H1 (cell line): ENCODE measurements around the gene MINDY3. TPM values are rescaled to one million over a fixed set of nuclear protein-coding genes. Genes with fewer than 3 reads are reported as not detected.

Source experiments
- CTCF ChIA-PET: fragments of 300-600 bp; sonication (Branson Sonifier 250); formaldehyde crosslinking; loops from one replicate; lab custom pipeline; 2021; ENCODE audit not compliant: partially characterized antibody; lab: Charles Lee
- POLR2A ChIA-PET: fragments of 300-600 bp; sonication (Branson Sonifier 250); formaldehyde crosslinking; loops from one replicate; lab custom pipeline; 2021; ENCODE audit warnings: inconsistent platforms; ENCODE audit not compliant: partially characterized antibody; lab: Charles Lee
- DNase-seq, 2 experiments: peaks; one replicate each; pipeline versions ENCODE4 v3.0.0 to v3.0.0-alpha.2; 2010 to 2022; ENCODE audit warnings: low spot score in 2 of 2, low read depth in 1 of 2, mixed read lengths in 1 of 2
- FAIRE-seq: peaks from 2 replicates; lab custom pipeline; 2011; peaks lifted over from hg19 to GRCh38; lab: Jason Lieb, UNC
- H2AFZ ChIP-seq: 2 replicates; pipeline ENCODE4 v1.8.1; 2012; ENCODE audit warnings: low read length, inconsistent platforms
- H2AK5ac ChIP-seq: 2 replicates; pipeline ENCODE4 v1.6.1; 2013; ENCODE audit warnings: low read depth, low read length
- H2BK120ac ChIP-seq: replicated peaks from 2 replicates; pipeline ENCODE3; 2013; ENCODE audit warnings: low read depth, low read length, inconsistent platforms
- H2BK12ac ChIP-seq: 2 replicates; pipeline ENCODE4 v1.6.1; 2013; ENCODE audit warnings: low read depth, low read length
- H2BK15ac ChIP-seq: 2 replicates; pipeline ENCODE4 v1.6.1; 2013; ENCODE audit warnings: low read length
- H2BK20ac ChIP-seq: 2 replicates; pipeline ENCODE4 v1.6.1; 2013; ENCODE audit warnings: low read length
- H2BK5ac ChIP-seq: 2 replicates; pipeline ENCODE4 v1.6.1; 2013; ENCODE audit warnings: low read depth, low read length
- H3K14ac ChIP-seq: 2 replicates; pipeline ENCODE4 v1.6.1; 2013; ENCODE audit warnings: inconsistent platforms; ENCODE audit not compliant: insufficient read length
- H3K18ac ChIP-seq: 2 replicates; pipeline ENCODE4 v1.6.1; 2013; ENCODE audit warnings: low read length; ENCODE audit errors: extremely low read depth
- H3K23ac ChIP-seq: 2 replicates; pipeline ENCODE4 v1.6.1; 2013; ENCODE audit warnings: inconsistent platforms; ENCODE audit not compliant: insufficient read length
- H3K23me2 ChIP-seq: 2 replicates; pipeline ENCODE4 v1.6.1; 2013; ENCODE audit warnings: low read depth, low read length
- H3K27ac ChIP-seq: 2 replicates; pipeline ENCODE4 v1.6.1; 2011; ENCODE audit warnings: low read depth, low read length, inconsistent platforms
- H3K27me3 ChIP-seq, 4 experiments: replicated peaks in 1 of 4; 1 replicate in 1 of 4; 2 replicates in 3 of 4; pipeline versions ENCODE4 v1.6.1 to v1.8.1; 2011 to 2013; ENCODE audit warnings: low read length in 3 of 4, mild to moderate bottlenecking in 3 of 4, inconsistent platforms in 2 of 4, mixed read lengths in 2 of 4, moderate library complexity in 1 of 4; ENCODE audit not compliant: control insufficient read depth in 3 of 4, insufficient read depth in 3 of 4; ENCODE audit errors: extremely low read depth in 1 of 4
- H3K36me3 ChIP-seq, 4 experiments: 2 replicates each; pipeline versions ENCODE4 v1.6.1 to v1.8.1; 2011 to 2013; ENCODE audit warnings: mild to moderate bottlenecking in 4 of 4, low read length in 3 of 4, moderate library complexity in 2 of 4, control low read depth in 1 of 4, inconsistent platforms in 1 of 4; ENCODE audit not compliant: insufficient read depth in 4 of 4, control insufficient read depth in 2 of 4
- H3K4ac ChIP-seq: replicated peaks from 2 replicates; pipeline ENCODE3; 2013; ENCODE audit warnings: low read length, low read depth, mixed read lengths, inconsistent platforms; ENCODE audit not compliant: insufficient read length
- H3K4me1 ChIP-seq, 4 experiments: replicated peaks in 1 of 4; 1 replicate in 1 of 4; 2 replicates in 3 of 4; pipeline versions ENCODE4 v1.6.1 to v1.8.1; 2011 to 2013; ENCODE audit warnings: low read length in 3 of 4, inconsistent platforms in 2 of 4, mixed read lengths in 1 of 4; ENCODE audit not compliant: insufficient read depth in 4 of 4, control insufficient read depth in 3 of 4
- H3K4me2 ChIP-seq, 2 experiments: 2 replicates each; pipeline versions ENCODE4 v1.6.1 to v1.8.1; 2011 to 2013; ENCODE audit warnings: low read depth in 2 of 2, low read length in 2 of 2, control low read depth in 1 of 2, inconsistent platforms in 1 of 2, mild to moderate bottlenecking in 1 of 2; ENCODE audit not compliant: insufficient read depth in 1 of 2
- H3K4me3 ChIP-seq, 4 experiments: fragments of 200-600, 300-600 bp in 1 of 4; sonication (generic), shearing (Covaris generic), sonication (Bioruptor Twin) in 1 of 4; 2 replicates each; pipeline versions ENCODE4 v1.5.1 to v1.8.1; 2011 to 2016; ENCODE audit warnings: low read length in 4 of 4, low read depth in 3 of 4, control low read depth in 2 of 4, inconsistent platforms in 2 of 4, mild to moderate bottlenecking in 2 of 4, mixed read lengths in 1 of 4, moderate library complexity in 1 of 4; ENCODE audit not compliant: insufficient read depth in 2 of 4; ENCODE audit errors: extremely low read depth in 1 of 4
- H3K56ac ChIP-seq: replicated peaks from 2 replicates; pipeline ENCODE3; 2013; ENCODE audit warnings: low read depth, mild to moderate bottlenecking, mixed read lengths, low read length, inconsistent platforms; ENCODE audit not compliant: insufficient read length
- H3K79me1 ChIP-seq: 2 replicates; pipeline ENCODE4 v1.6.1; 2013; ENCODE audit warnings: low read depth, low read length, control low read depth
- H3K79me2 ChIP-seq, 2 experiments: 2 replicates each; pipeline versions ENCODE4 v1.6.1 to v1.8.1; 2012 to 2013; ENCODE audit warnings: low read length in 2 of 2, mild to moderate bottlenecking in 2 of 2, inconsistent platforms in 1 of 2; ENCODE audit not compliant: insufficient read depth in 2 of 2, control insufficient read depth in 1 of 2
- H3K9ac ChIP-seq, 4 experiments: replicated peaks in 1 of 4; 1 replicate in 1 of 4; 2 replicates in 3 of 4; pipeline versions ENCODE4 v1.6.1 to v1.8.1; 2011 to 2013; ENCODE audit warnings: low read depth in 3 of 4, low read length in 3 of 4, control low read depth in 2 of 4, mild to moderate bottlenecking in 2 of 4, moderate library complexity in 2 of 4, inconsistent platforms in 1 of 4; ENCODE audit errors: extremely low read depth in 1 of 4
- H3K9me3 ChIP-seq, 2 experiments: 2 replicates each; pipeline versions ENCODE4 v1.6.1 to v1.8.1; 2012 to 2013; ENCODE audit warnings: mild to moderate bottlenecking in 2 of 2, moderate library complexity in 2 of 2, control low read depth in 1 of 2, inconsistent platforms in 1 of 2, low read depth in 1 of 2, low read length in 1 of 2, mixed read lengths in 1 of 2; ENCODE audit not compliant: insufficient read depth in 2 of 2
- H4K20me1 ChIP-seq, 2 experiments: replicated peaks in 1 of 2; 2 replicates each; pipeline versions ENCODE3 to v1.8.1; 2011 to 2013; ENCODE audit warnings: inconsistent platforms in 2 of 2, low read length in 2 of 2, mild to moderate bottlenecking in 1 of 2; ENCODE audit not compliant: insufficient read depth in 2 of 2, control insufficient read depth in 1 of 2
- H4K5ac ChIP-seq: 2 replicates; pipeline ENCODE4 v1.6.1; 2013; ENCODE audit warnings: low read length, low read depth, mixed read lengths, inconsistent platforms; ENCODE audit not compliant: insufficient read length
- H4K8ac ChIP-seq: 2 replicates; pipeline ENCODE4 v1.8.0; 2013; ENCODE audit warnings: mild to moderate bottlenecking, moderate library complexity, low read length, inconsistent platforms; ENCODE audit not compliant: insufficient read depth; ENCODE audit errors: extremely low read depth
- H4K91ac ChIP-seq: replicated peaks from 2 replicates; pipeline ENCODE3; 2013; ENCODE audit warnings: low read length, mixed read lengths, inconsistent platforms; ENCODE audit not compliant: insufficient read length
- ASH2L ChIP-seq: fragments of 200-600, 300-600 bp; sonication (generic); IDR thresholded peaks from one replicate; pipeline ENCODE4 v1.7.1; 2017; ENCODE audit warnings: low read length
- BRCA1 ChIP-seq: IDR thresholded peaks from 2 replicates; pipeline ENCODE4 v1.6.1; 2012; ENCODE audit warnings: low read depth, low read length, improper control_type of control experiment
- CTCF ChIP-seq, 3 experiments: IDR thresholded peaks; 1 replicate in 2 of 3; 2 replicates in 1 of 3; pipeline versions ENCODE4 v1.5.1 to v1.6.1; 2011; ENCODE audit warnings: low read length in 3 of 3, mild to moderate bottlenecking in 3 of 3, inconsistent platforms in 2 of 3, low read depth in 1 of 3, moderate library complexity in 1 of 3; ENCODE audit not compliant: insufficient read depth in 1 of 3; ENCODE audit errors: control extremely low read depth in 1 of 3
- EZH2 ChIP-seq: fragments of 200-600 bp; sonication (generic); IDR thresholded peaks from 2 replicates; pipeline ENCODE4 v1.7.1; 2012; ENCODE audit warnings: low read depth, mild to moderate bottlenecking, moderate library complexity, low read length, inconsistent platforms; ENCODE audit not compliant: severe bottlenecking
- HDAC2 ChIP-seq, 2 experiments: fragments of 300-600 bp in 1 of 2; sonication (generic) in 1 of 2; IDR thresholded peaks; 2 replicates each; pipeline ENCODE4 v1.6.1; 2011 to 2012; ENCODE audit warnings: low read depth in 2 of 2, low read length in 2 of 2, mild to moderate bottlenecking in 2 of 2, moderate library complexity in 2 of 2, borderline replicate concordance in 1 of 2, inconsistent platforms in 1 of 2
- NRF1 ChIP-seq: IDR thresholded peaks from 2 replicates; pipeline ENCODE4 v1.6.1; 2011; ENCODE audit warnings: mild to moderate bottlenecking, low read depth, low read length, improper control_type of control experiment
- POLR2A ChIP-seq, 2 experiments: IDR thresholded peaks; 1 replicate in 1 of 2; 2 replicates in 1 of 2; pipeline ENCODE4 v1.6.1; 2011; ENCODE audit warnings: low read depth in 2 of 2, low read length in 2 of 2, mild to moderate bottlenecking in 2 of 2; ENCODE audit errors: control extremely low read depth in 1 of 2
- RAD21 ChIP-seq, 2 experiments: IDR thresholded peaks in 1 of 2; conservative IDR thresholded peaks in 1 of 2; 2 replicates each; pipeline ENCODE4 v1.6.1; 2011; ENCODE audit warnings: low read depth in 2 of 2, low read length in 2 of 2, improper control_type of control experiment in 1 of 2, inconsistent platforms in 1 of 2, mild to moderate bottlenecking in 1 of 2, moderate library complexity in 1 of 2
- RFX5 ChIP-seq: IDR thresholded peaks from 2 replicates; pipeline ENCODE4 v1.6.1; 2011; ENCODE audit warnings: low read depth, low read length, improper control_type of control experiment, borderline replicate concordance
- TAF7 ChIP-seq: optimal IDR thresholded peaks from 2 replicates; pipeline ENCODE3; 2011; ENCODE audit warnings: low read depth, mild to moderate bottlenecking, inconsistent platforms, low read length, moderate library complexity, borderline replicate concordance
- WGBS, 2 experiments: shearing (Covaris generic) in 1 of 2; methylation state at CpG; one replicate each; pipeline versions ENCODE4 v1.1.6 to v1.1.7; 2013 to 2015; ENCODE audit warnings: low lambda C conversion rate in 2 of 2, mixed read lengths in 2 of 2, inconsistent platforms in 1 of 2, low coverage in 1 of 2, missing lambda C conversion rate in 1 of 2; ENCODE audit not compliant: insufficient replicate concordance in 2 of 2, insufficient coverage in 1 of 2, insufficient read length in 1 of 2; ENCODE audit errors: extremely low coverage in 1 of 2, missing lambda C conversion rate in 1 of 2; 5-methylcytosine and 5-hydroxymethylcytosine counted together
- polyA plus RNA-seq, 7 experiments: library from polyadenylated mRNA; depleted of rRNA in 3 of 7; stranded (reverse) in 5 of 7; unstranded in 2 of 7; fragments of >200 nt in 5 of 7; fragments of 200-250 nt in 2 of 7; gene quantifications; 1 replicate in 5 of 7; 2 replicates in 1 of 7; 4 replicates in 1 of 7; pipeline versions ENCODE4 v1.2.1 to v1.2.3, GENCODE V29; 2011 to 2013; ENCODE audit warnings: missing spikeins in 2 of 7, mixed read lengths in 2 of 7
- total RNA-seq: library from RNA; stranded (reverse); fragmentation: NEBNext Ultra II Directional; extraction: Animal tissue kit (Norgen Biotek cat#: 25700); gene quantifications from 2 replicates; pipeline ENCODE4 v1.2.1, GENCODE V29; 2021

Gene MINDY3
- total and polyA plus RNA-seq, 2 of the 8 experiments (the other 6 are each of a cell fraction or from before 2014, with no cell fraction given), result 4.6 to 13.6 TPM

DNA sequence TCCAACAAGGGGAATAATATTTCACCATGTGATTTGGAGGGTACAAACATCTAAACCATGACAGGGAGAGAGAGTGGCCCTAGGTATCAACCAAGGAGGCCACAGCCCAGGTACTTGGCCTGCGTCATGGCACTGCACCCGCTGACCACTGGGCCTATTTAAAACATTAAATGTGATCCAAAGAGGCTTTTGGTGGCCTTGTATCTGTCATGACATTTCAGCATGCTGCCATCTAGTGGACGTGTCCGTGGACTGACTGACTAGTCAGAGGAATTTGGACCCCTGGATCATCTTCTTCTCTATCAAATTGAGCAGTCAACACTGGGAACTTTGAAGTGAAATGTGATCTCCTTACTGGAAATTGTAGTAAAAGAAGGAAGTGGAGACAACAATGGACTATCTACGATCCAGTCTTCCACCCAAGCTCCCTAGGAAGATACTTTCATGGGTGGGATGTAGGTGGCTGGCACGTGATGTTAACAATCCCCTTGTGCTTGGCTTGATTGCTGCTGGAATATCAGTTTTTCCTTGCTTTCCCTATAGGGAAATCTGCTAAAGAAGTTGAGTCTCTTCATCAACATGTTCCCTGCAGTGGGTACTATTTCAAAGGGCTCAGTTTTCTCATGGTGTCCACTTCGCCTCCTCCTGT, 116.0 kb downstream of the MINDY3 start:
- H2BK20ac ChIP-seq, result no peak overlapping the region
- H4K8ac ChIP-seq, result no peak overlapping the region
- H3K4me3 ChIP-seq, result no peak overlapping the region
- ChIA-PET CTCF (interaction anchor here (0.5 to 1.3 kb wide), 5 partner anchors 20 to 338 kb away, joined by 3 to 4 read pairs (median 3); no protein-coding TSS in a partner anchor), POLR2A (no interaction called here)
- no peak overlapping the region for H2BK5ac ChIP-seq
- H3K56ac ChIP-seq, result no peak overlapping the region
- no peaks in the 10 kb centered on the region for H3K27me3 ChIP-seq
- no peak overlapping the region for H3K4me2 ChIP-seq
- H2BK15ac ChIP-seq, result no peak overlapping the region
- H3K79me1 ChIP-seq, result no peaks in the 10 kb centered on the region
- H4K5ac ChIP-seq, result no peak overlapping the region
- H2AK5ac ChIP-seq, result no peak overlapping the region
- no peaks in the 10 kb centered on the region for H3K79me2 ChIP-seq
- H3K9ac ChIP-seq, result no peak overlapping the region
- H3K4me1 ChIP-seq, result no peaks in the 10 kb centered on the region
- no peaks in the 10 kb centered on the region for H3K9me3 ChIP-seq
- no peak overlapping the region for H2BK120ac ChIP-seq
- H3K14ac ChIP-seq, result no peak overlapping the region
- no peaks in the 10 kb centered on the region for H3K36me3 ChIP-seq
- no peak overlapping the region for H3K18ac ChIP-seq
- H3K23ac ChIP-seq, result no peak overlapping the region
- H3K27ac ChIP-seq, result no peak overlapping the region
- H2AFZ ChIP-seq, result no peak overlapping the region
- DNase-seq (peak in 1 of 2 experiments; percentile 73), FAIRE-seq (peak; percentile 77)
- H4K91ac ChIP-seq, result no peak overlapping the region
- no peaks in the 10 kb centered on the region for H3K23me2 ChIP-seq
- no peak overlapping the region for H3K4ac ChIP-seq
- no peak overlapping the region for H2BK12ac ChIP-seq
- no peaks in the 10 kb centered on the region for H4K20me1 ChIP-seq
- 47% methylated on average over 7 of the region's 7 CpGs; no CpG with 5 or more reads in 1 of the 2 experiments for WGBS, 2 experiments
- TF ChIP-seq RFX5, result no peak
- no peak for TF ChIP-seq NRF1
- TF ChIP-seq POLR2A (IDR thresholded peaks at IDR 0.05; ENCODE audit: control extremely low read depth in 1 of 2, low read depth in 2 of 2, low read length in 2 of 2), result no peak
- peak; percentile 64 to 67 for TF ChIP-seq RAD21 (IDR thresholded peaks at IDR 0.05 in 1 of 2, conservative IDR thresholded peaks at IDR 0.05 in 1 of 2; ENCODE audit: low read depth in 2 of 2, low read length in 2 of 2)
- no peak for TF ChIP-seq TAF7
- no peak for TF ChIP-seq BRCA1
- no peak for TF ChIP-seq HDAC2 (IDR thresholded peaks at IDR 0.05; ENCODE audit: borderline replicate concordance in 1 of 2, low read depth in 2 of 2, low read length in 2 of 2)
- TF ChIP-seq EZH2, result no peak
- TF ChIP-seq ASH2L, result no peak
- peak; percentile 25 to 82 (median 81) for TF ChIP-seq CTCF (IDR thresholded peaks at IDR 0.05; ENCODE audit: control extremely low read depth in 1 of 3, insufficient read depth in 1 of 3, low read depth in 1 of 3, low read length in 3 of 3)
